Measurements from ENCODE around the gene AKR1A1.

GRCh38 chr1:45619149-45619921 is 68.7 kb downstream of the AKR1A1 start:
- TF ChIP-seq CTCF (IDR thresholded peaks at IDR 0.05; ENCODE audit: extremely low read depth in 1 of 2, insufficient read depth in 1 of 2, low read depth in 1 of 2, low read length in 2 of 2) (no peak), POLR2A (IDR thresholded peaks at IDR 0.05; ENCODE audit: low read depth, low read length) (no peak), EZH2 (IDR thresholded peaks at IDR 0.05; ENCODE audit: borderline replicate concordance, low read depth, low read length, severe bottlenecking) (no peak), POLR2AphosphoS5 (IDR thresholded peaks at IDR 0.05; ENCODE audit: insufficient read depth, low read depth, low read length) (no peak), MAX (IDR thresholded peaks at IDR 0.05; ENCODE audit: insufficient read depth, insufficient read length) (no peak), FOS (IDR thresholded peaks at IDR 0.05; ENCODE audit: borderline replicate concordance, insufficient read depth, low read length) (no peak), JUN (IDR thresholded peaks at IDR 0.05; ENCODE audit: borderline replicate concordance, insufficient read depth, insufficient read length, low read depth) (no peak), MYC (IDR thresholded peaks at IDR 0.05; ENCODE audit: low read depth, low read length) (no peak), GATA2 (IDR thresholded peaks at IDR 0.05; ENCODE audit: insufficient read depth, insufficient read length, low read depth, low read length) (no peak)

Measured in endothelial cell of umbilical vein (primary cell).